ENCODE data around the gene OR10AD1.
"Not testable (repeated sequence)": the region's sequence is repeated elsewhere in the genome, so short reads cannot be mapped to it uniquely, and the experiment has no call there.

The OR10AD1 gene

GRCh38 chr12:48203192-48203591 lies at the start of gene OR10AD1:
Gene OR10AD1 (minus strand): TSS chr12:48203292. CDS start chr12:48203292, 0 bp downstream.
- in situ Hi-C loops (cut with HindIII; ENCODE audit: low sequenced_read_pairs), result no loop called here

GRCh38 chr12:48247181-48247966 lies 44.3 kb upstream of the OR10AD1 start:
- in situ Hi-C loops (cut with HindIII; ENCODE audit: low sequenced_read_pairs), result no loop called here

GRCh38 chr12:48237162-48237561 lies 34.1 kb upstream of the OR10AD1 start:
- in situ Hi-C loops (cut with HindIII; ENCODE audit: low sequenced_read_pairs), result no loop called here

- in situ Hi-C loops (cut with HindIII; ENCODE audit: low sequenced_read_pairs), result no loop called here
These were observed 32.8 kb upstream of the OR10AD1 start for GRCh38 chr12:48235796-48236333.

GRCh38 chr12:48231169-48231958 lies 28.3 kb upstream of the OR10AD1 start:
- in situ Hi-C loops (cut with HindIII; ENCODE audit: low sequenced_read_pairs), result not testable (repeated sequence)

- in situ Hi-C loops (cut with HindIII; ENCODE audit: low sequenced_read_pairs), result not testable (repeated sequence)
These were observed 21.4 kb upstream of the OR10AD1 start for GRCh38 chr12:48224533-48224932.

GRCh38 chr12:48221645-48222044 lies 18.6 kb upstream of the OR10AD1 start:
- in situ Hi-C loops (cut with HindIII; ENCODE audit: low sequenced_read_pairs), result no loop called here

GRCh38 chr12:48220701-48221100 lies 17.6 kb upstream of the OR10AD1 start:
- in situ Hi-C loops (cut with HindIII; ENCODE audit: low sequenced_read_pairs), result no loop called here

- in situ Hi-C loops (cut with HindIII; ENCODE audit: low sequenced_read_pairs), result no loop called here
These were observed 16.5 kb upstream of the OR10AD1 start for GRCh38 chr12:48219631-48220030.

- in situ Hi-C loops (cut with HindIII; ENCODE audit: low sequenced_read_pairs), result no loop called here
These were observed 13.7 kb upstream of the OR10AD1 start for GRCh38 chr12:48216785-48217184.

- in situ Hi-C loops (cut with HindIII; ENCODE audit: low sequenced_read_pairs), result not testable (repeated sequence)
These were observed 6.4 kb upstream of the OR10AD1 start for GRCh38 chr12:48209495-48209894.

- in situ Hi-C loops (cut with HindIII; ENCODE audit: low sequenced_read_pairs), result no loop called here
These were observed 326 bp downstream of the OR10AD1 start for GRCh38 chr12:48202766-48203165.

- in situ Hi-C loops (cut with HindIII; ENCODE audit: low sequenced_read_pairs), result no loop called here
These were observed 1.6 kb downstream of the OR10AD1 start for GRCh38 chr12:48201516-48201915.

GRCh38 chr12:48201091-48201490 lies 2.0 kb downstream of the OR10AD1 start:
- in situ Hi-C loops (cut with HindIII; ENCODE audit: low sequenced_read_pairs), result no loop called here

- in situ Hi-C loops (cut with HindIII; ENCODE audit: low sequenced_read_pairs), result no loop called here
These were observed 3.3 kb downstream of the OR10AD1 start for GRCh38 chr12:48199774-48200221.

- in situ Hi-C loops (cut with HindIII; ENCODE audit: low sequenced_read_pairs), result no loop called here
These were observed 4.1 kb downstream of the OR10AD1 start for GRCh38 chr12:48198985-48199384.

- in situ Hi-C loops (cut with HindIII; ENCODE audit: low sequenced_read_pairs), result no loop called here
These were observed 4.5 kb downstream of the OR10AD1 start for GRCh38 chr12:48198672-48198971.

- in situ Hi-C loops (cut with HindIII; ENCODE audit: low sequenced_read_pairs), result no loop called here
These were observed 5.0 kb downstream of the OR10AD1 start for GRCh38 chr12:48197971-48198671.

- in situ Hi-C loops (cut with HindIII; ENCODE audit: low sequenced_read_pairs), result no loop called here
These were observed 5.5 kb downstream of the OR10AD1 start for GRCh38 chr12:48197549-48197970.

GRCh38 chr12:48194799-48195201 lies 8.3 kb downstream of the OR10AD1 start:
- in situ Hi-C loops (cut with HindIII; ENCODE audit: low sequenced_read_pairs), result no loop called here

- in situ Hi-C loops (cut with HindIII; ENCODE audit: low sequenced_read_pairs), result no loop called here
These were observed 9.5 kb downstream of the OR10AD1 start for GRCh38 chr12:48193623-48194022.

Data from endothelial cell of hepatic sinusoid (primary cell).